HEK293 (cell line): ENCODE data around the gene CDH22.

Experiments
- CTCF ChIP-seq: fragments of 450-650 bp; formaldehyde crosslinking; IDR thresholded peaks from 2 replicates; pipeline ENCODE4 v1.5.1; 2016; ENCODE audit warnings: missing biosample characterization, missing genetic modification characterization
- HOXA7 ChIP-seq: sonication (generic); formaldehyde crosslinking; IDR thresholded peaks from 2 replicates; pipeline ENCODE4 v1.8.1; 2022; ENCODE audit warnings: missing genetic modification reagents, borderline replicate concordance
- SETDB1 ChIP-seq: IDR thresholded peaks from one replicate; pipeline ENCODE4 v1.6.1; 2017; ENCODE audit warnings: mild to moderate bottlenecking, low read length, moderate library complexity, mixed read lengths; ENCODE audit not compliant: insufficient read length
- YY1 ChIP-seq: fragments of 450-650 bp; formaldehyde crosslinking; IDR thresholded peaks from 2 replicates; pipeline ENCODE4 v1.5.1; 2018; ENCODE audit warnings: missing biosample characterization, missing genetic modification characterization
- ZEB2 ChIP-seq: fragments of 450-650 bp; formaldehyde crosslinking; IDR thresholded peaks from 2 replicates; pipeline ENCODE4 v1.5.1; 2016; ENCODE audit warnings: missing biosample characterization, missing genetic modification characterization
- ZNF184 ChIP-seq: fragments of 450-650 bp; IDR thresholded peaks from 2 replicates; pipeline ENCODE4 v1.5.1; 2018; ENCODE audit warnings: missing biosample characterization, mild to moderate bottlenecking, missing genetic modification characterization
- ZNF274 ChIP-seq, 2 experiments: fragments of 200-500 bp in 1 of 2; fragments of 450-650 bp in 1 of 2; sonication (Bioruptor generic) in 1 of 2; formaldehyde crosslinking in 1 of 2; IDR thresholded peaks; 2 replicates each; pipeline versions ENCODE4 v1.5.1 to v1.6.1; 2014 to 2016; ENCODE audit warnings: borderline replicate concordance in 1 of 2, inconsistent platforms in 1 of 2, low read length in 1 of 2, missing biosample characterization in 1 of 2, missing genetic modification characterization in 1 of 2
- ZNF629 ChIP-seq: fragments of 450-650 bp; formaldehyde crosslinking; IDR thresholded peaks from 2 replicates; pipeline ENCODE4 v1.5.1; 2017; ENCODE audit warnings: missing biosample characterization, missing genetic modification characterization

- no peak for TF ChIP-seq ZNF184
- no peak for TF ChIP-seq YY1
- TF ChIP-seq SETDB1, result no peak
- TF ChIP-seq CTCF (tag by site-specific recombination), result no peak
- TF ChIP-seq ZNF274 (IDR thresholded peaks at IDR 0.05; ENCODE audit: low read length), result no peak
- TF ChIP-seq ZNF274 (tag by site-specific recombination; IDR thresholded peaks at IDR 0.05; ENCODE audit: borderline replicate concordance), result no peak
- TF ChIP-seq HOXA7 (CRISPR knock-in tag), result no peak
- TF ChIP-seq ZNF629 (tag by site-specific recombination), result no peak
- no peak for TF ChIP-seq ZEB2 (tag by site-specific recombination)
These were observed 34.4 kb upstream of the CDH22 start for GRCh38 chr20:46342451-46343347.
